Neural cell (in vitro differentiated cells): ENCODE data around the gene APPL1. TPM values are rescaled to one million over a fixed set of nuclear protein-coding genes. Genes with fewer than 3 reads are reported as not detected.

Experiments used
- H2AFZ ChIP-seq: fragments of 200-600, 300-800 bp; sonication (generic), shearing (Covaris generic); 2 replicates; pipeline ENCODE4 v1.6.0; 2014; ENCODE audit warnings: low read depth, mild to moderate bottlenecking, antibody characterized with exemption, low read length, moderate library complexity
- H3F3A ChIP-seq: fragments of 200-600 bp; shearing (Covaris generic); 2 replicates; pipeline ENCODE4 v1.6.1; 2016; ENCODE audit warnings: mild to moderate bottlenecking, moderate library complexity, mixed read lengths, antibody characterized with exemption, low read length; ENCODE audit not compliant: insufficient read depth, poor library complexity, severe bottlenecking
- H3K27ac ChIP-seq: fragments of 200-600, 300-800 bp; sonication (generic), shearing (Covaris generic); 2 replicates; pipeline ENCODE4 v1.5.1; 2014; ENCODE audit warnings: mild to moderate bottlenecking, low read length, moderate library complexity
- H3K27me3 ChIP-seq: fragments of 300-800, 200-600 bp; sonication (generic), shearing (Covaris generic); 2 replicates; pipeline ENCODE4 v1.6.0; 2014; ENCODE audit warnings: mild to moderate bottlenecking, low read depth, low read length, moderate library complexity; ENCODE audit not compliant: insufficient read depth
- H3K36me3 ChIP-seq: fragments of 300-800, 200-600 bp; sonication (generic), shearing (Covaris generic); 2 replicates; pipeline ENCODE4 v1.5.1; 2014; ENCODE audit warnings: mild to moderate bottlenecking, antibody characterized with exemption, low read length, moderate library complexity; ENCODE audit not compliant: insufficient read depth
- H3K4me2 ChIP-seq: fragments of 300-800, 200-600 bp; sonication (generic), shearing (Covaris generic); 2 replicates; pipeline ENCODE4 v1.6.0; 2014; ENCODE audit warnings: mild to moderate bottlenecking, low read length
- H3K4me3 ChIP-seq: fragments of 300-800, 200-600 bp; sonication (generic), shearing (Covaris generic); 2 replicates; pipeline ENCODE4 v1.5.1; 2014; ENCODE audit warnings: mild to moderate bottlenecking, low read length, moderate library complexity
- H3K79me2 ChIP-seq: fragments of 200-600 bp; shearing (Covaris generic); replicated peaks from 2 replicates; pipeline ENCODE4 v1.6.0; 2014; ENCODE audit warnings: mild to moderate bottlenecking, low read length, moderate library complexity; ENCODE audit not compliant: insufficient read depth
- H3K9ac ChIP-seq: fragments of 300-800, 200-600 bp; sonication (generic), shearing (Covaris generic); 2 replicates; pipeline ENCODE4 v1.6.1; 2016; ENCODE audit warnings: mild to moderate bottlenecking, low read length, mixed read lengths
- H3K9me2 ChIP-seq: fragments of 200-600 bp; shearing (Covaris generic); 2 replicates; pipeline ENCODE4 v1.6.1; 2016; ENCODE audit warnings: mild to moderate bottlenecking, low read length, mixed read lengths; ENCODE audit not compliant: insufficient read depth
- H3K9me3 ChIP-seq: fragments of 200-600, 300-800 bp; sonication (generic), shearing (Covaris generic); 2 replicates; pipeline ENCODE4 v1.6.1; 2016; ENCODE audit warnings: mild to moderate bottlenecking, mixed run types, low read length, moderate library complexity, mixed read lengths
- H4K20me1 ChIP-seq: fragments of 200-600 bp; shearing (Covaris generic); 2 replicates; pipeline ENCODE4 v1.6.1; 2016; ENCODE audit warnings: mild to moderate bottlenecking, mixed run types; ENCODE audit not compliant: insufficient read depth
- CTCF ChIP-seq: fragments of 450-650 bp; IDR thresholded peaks from 2 replicates; pipeline ENCODE4 v1.5.1; 2014; ENCODE audit warnings: antibody characterized with exemption, mild to moderate bottlenecking, moderate library complexity; ENCODE audit not compliant: poor library complexity, severe bottlenecking
- EP300 ChIP-seq: fragments of 450-650 bp; conservative IDR thresholded peaks from 2 replicates; pipeline ENCODE4 v1.6.1; 2014; ENCODE audit warnings: antibody characterized with exemption, mild to moderate bottlenecking, moderate library complexity; ENCODE audit not compliant: poor library complexity, severe bottlenecking
- EZH2 ChIP-seq: fragments of 200-600, 300-800 bp; shearing (Covaris generic), sonication (generic); IDR thresholded peaks from 2 replicates; pipeline ENCODE4 v1.6.1; 2014; ENCODE audit warnings: antibody characterized with exemption, low read length, borderline replicate concordance, mild to moderate bottlenecking; ENCODE audit not compliant: insufficient read depth, poor library complexity, severe bottlenecking
- MXI1 ChIP-seq: fragments of 450-650 bp; conservative IDR thresholded peaks from 2 replicates; pipeline ENCODE4 v1.6.1; 2014; ENCODE audit warnings: antibody characterized with exemption, mild to moderate bottlenecking; ENCODE audit not compliant: poor library complexity, severe bottlenecking
- POLR2AphosphoS5 ChIP-seq: IDR thresholded peaks from 2 replicates; pipeline ENCODE4 v1.6.1; 2012
- RAD21 ChIP-seq: fragments of 450-650 bp; conservative IDR thresholded peaks from 2 replicates; pipeline ENCODE4 v1.6.1; 2014; ENCODE audit warnings: antibody characterized with exemption, mild to moderate bottlenecking, moderate library complexity
- REST ChIP-seq: IDR thresholded peaks from 2 replicates; pipeline ENCODE4 v1.6.1; 2012; ENCODE audit warnings: borderline replicate concordance
- SMC3 ChIP-seq: fragments of 450-650 bp; conservative IDR thresholded peaks from 2 replicates; pipeline ENCODE4 v1.6.1; 2014; ENCODE audit warnings: antibody characterized with exemption, mild to moderate bottlenecking, moderate library complexity; ENCODE audit not compliant: poor library complexity
- TAF1 ChIP-seq: IDR thresholded peaks from 2 replicates; pipeline ENCODE4 v1.6.1; 2012; ENCODE audit warnings: low read depth
- polyA plus RNA-seq: library from polyadenylated mRNA; depleted of rRNA; stranded (reverse); fragments of >200 nt; gene quantifications from 2 replicates; pipeline ENCODE4 v1.2.3, GENCODE V29; 2014

The APPL1 gene
- polyA plus RNA-seq, 1 donor from 2014 or later: 25.9 TPM

GRCh38 chr3:57283334-57283733, 55.8 kb downstream of the APPL1 start:
- H3K9me3 ChIP-seq: no peaks in the 10 kb centered on the region
- H3K9me2 ChIP-seq: no peaks in the 10 kb centered on the region
- no peak overlapping the region for H3K4me3 ChIP-seq
- no peaks in the 10 kb centered on the region for H4K20me1 ChIP-seq
- no peak overlapping the region for H2AFZ ChIP-seq
- no peaks in the 10 kb centered on the region for H3K27me3 ChIP-seq
- no peak overlapping the region for H3K4me2 ChIP-seq
- H3K79me2 ChIP-seq: no peaks in the 10 kb centered on the region
- H3K9ac ChIP-seq: no peak overlapping the region
- no peaks in the 10 kb centered on the region for H3F3A ChIP-seq
- no peak overlapping the region for H3K27ac ChIP-seq
- TF ChIP-seq POLR2AphosphoS5 (no peak), TAF1 (no peak), CTCF (no peak), EP300 (no peak), SMC3 (no peak), REST (no peak), RAD21 (no peak)
- no peaks in the 10 kb centered on the region for H3K36me3 ChIP-seq

GRCh38 chr3:57287205-57287604, 59.7 kb downstream of the APPL1 start:
- Histone ChIP-seq H3K9me2 (no peaks in the 10 kb centered on the region), H3K9me3 (no peaks in the 10 kb centered on the region), H3K4me3 (no peak overlapping the region), H3F3A (no peaks in the 10 kb centered on the region), H3K27me3 (no peaks in the 10 kb centered on the region), H3K9ac (no peak overlapping the region), H2AFZ (no peak overlapping the region), H3K79me2 (no peaks in the 10 kb centered on the region), H4K20me1 (no peaks in the 10 kb centered on the region), H3K4me2 (no peak overlapping the region), H3K36me3 (no peaks in the 10 kb centered on the region), H3K27ac (no peak overlapping the region)
- no peak for TF ChIP-seq RAD21
- TF ChIP-seq EZH2: no peak
- TF ChIP-seq EP300: no peak
- no peak for TF ChIP-seq MXI1
- no peak for TF ChIP-seq REST
- TF ChIP-seq CTCF: no peak
- no peak for TF ChIP-seq TAF1
- no peak for TF ChIP-seq POLR2AphosphoS5
- TF ChIP-seq SMC3: no peak
